Hepatocyte (in vitro differentiated cells): ENCODE results near the gene PSMB7.

Experiments
- EZH2 ChIP-seq: fragments of 200-600 bp; sonication (generic); IDR thresholded peaks from 2 replicates; pipeline ENCODE4 v1.6.1; 2016; ENCODE audit warnings: antibody characterized with exemption, mild to moderate bottlenecking, borderline replicate concordance
- TF ChIP-seq, protein P1 (sequence below): fragments of 200-600 bp; sonication (generic); IDR thresholded peaks from 2 replicates; pipeline ENCODE4 v1.5.1; 2016; ENCODE audit warnings: antibody characterized with exemption, mild to moderate bottlenecking; ENCODE audit not compliant: poor library complexity

DNA sequence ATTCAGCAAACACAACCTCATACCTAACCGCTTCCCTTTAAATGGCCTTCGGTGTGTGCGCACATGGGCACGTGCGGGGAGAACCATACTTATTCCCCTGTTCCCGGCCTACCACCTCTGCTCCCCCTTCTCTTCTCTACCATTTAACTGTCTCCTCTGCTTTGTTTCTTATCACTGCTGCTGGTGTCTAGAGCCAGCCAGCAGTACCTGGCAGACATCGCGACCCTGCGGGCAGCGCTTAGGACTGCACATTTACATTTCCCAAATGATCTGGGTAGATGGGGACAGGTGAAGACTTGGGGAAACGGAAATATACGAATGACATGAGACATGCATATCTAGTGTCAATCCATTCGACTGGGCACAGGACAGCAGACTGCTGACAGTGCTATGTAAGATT, 56.6 kb downstream of the PSMB7 start:
- TF ChIP-seq, protein P1, sequence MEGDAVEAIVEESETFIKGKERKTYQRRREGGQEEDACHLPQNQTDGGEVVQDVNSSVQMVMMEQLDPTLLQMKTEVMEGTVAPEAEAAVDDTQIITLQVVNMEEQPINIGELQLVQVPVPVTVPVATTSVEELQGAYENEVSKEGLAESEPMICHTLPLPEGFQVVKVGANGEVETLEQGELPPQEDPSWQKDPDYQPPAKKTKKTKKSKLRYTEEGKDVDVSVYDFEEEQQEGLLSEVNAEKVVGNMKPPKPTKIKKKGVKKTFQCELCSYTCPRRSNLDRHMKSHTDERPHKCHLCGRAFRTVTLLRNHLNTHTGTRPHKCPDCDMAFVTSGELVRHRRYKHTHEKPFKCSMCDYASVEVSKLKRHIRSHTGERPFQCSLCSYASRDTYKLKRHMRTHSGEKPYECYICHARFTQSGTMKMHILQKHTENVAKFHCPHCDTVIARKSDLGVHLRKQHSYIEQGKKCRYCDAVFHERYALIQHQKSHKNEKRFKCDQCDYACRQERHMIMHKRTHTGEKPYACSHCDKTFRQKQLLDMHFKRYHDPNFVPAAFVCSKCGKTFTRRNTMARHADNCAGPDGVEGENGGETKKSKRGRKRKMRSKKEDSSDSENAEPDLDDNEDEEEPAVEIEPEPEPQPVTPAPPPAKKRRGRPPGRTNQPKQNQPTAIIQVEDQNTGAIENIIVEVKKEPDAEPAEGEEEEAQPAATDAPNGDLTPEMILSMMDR, result no peak
- no peak for TF ChIP-seq EZH2
